Measurements from ENCODE around the gene C6. TPM values are rescaled to one million over a fixed set of nuclear protein-coding genes. Genes with fewer than 3 reads are reported as not detected.

The C6 gene
- total RNA-seq, 1 experiment from 2014 or later: not detected

DNA sequence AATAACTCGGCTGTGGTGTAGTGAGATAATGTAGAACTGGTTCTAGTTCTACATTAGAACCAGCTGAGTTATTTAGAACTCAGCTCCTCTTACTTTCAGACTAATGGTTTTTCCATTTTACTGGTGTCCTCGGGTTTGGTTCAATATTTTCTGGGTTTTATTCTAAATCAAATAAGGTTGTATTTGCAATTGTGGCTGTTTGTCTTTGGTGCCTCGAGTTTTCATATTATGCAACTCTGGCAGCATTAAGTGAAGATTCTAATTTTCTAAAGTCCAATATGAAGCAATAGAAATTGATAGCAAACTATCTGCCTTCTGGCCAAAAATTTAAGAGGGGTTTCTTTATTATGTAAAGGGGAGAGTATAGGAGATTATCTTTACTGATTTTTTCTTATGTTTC is 19.0 kb downstream of the C6 start:
- no peak for DNase-seq
- Histone ChIP-seq H2AFZ (no peak overlapping the region), H3K4me2 (no peak overlapping the region), H3K27ac (no peak overlapping the region), H3F3A (ENCODE audit: insufficient read depth, low read depth) (no peaks in the 10 kb centered on the region), H3K4me3 (no peak overlapping the region), H3K36me3 (ENCODE audit: low read depth) (no peaks in the 10 kb centered on the region), H3K27me3 (ENCODE audit: insufficient read depth, low read depth) (no peaks in the 10 kb centered on the region), H3K9me2 (ENCODE audit: insufficient read depth) (no peaks in the 10 kb centered on the region), H3K79me2 (ENCODE audit: low read depth) (no peaks in the 10 kb centered on the region), H3K9me3 (ENCODE audit: insufficient read depth, low read depth) (no peaks in the 10 kb centered on the region), H4K20me1 (ENCODE audit: insufficient read depth) (no peaks in the 10 kb centered on the region), H3K4me1 (replicated peaks; ENCODE audit: insufficient read depth) (no peaks in the 10 kb centered on the region)
- intact Hi-C loops (cut with micrococcal nuclease; ENCODE audit: unreplicated experiment): no loop called here
- TF ChIP-seq, protein P1, sequence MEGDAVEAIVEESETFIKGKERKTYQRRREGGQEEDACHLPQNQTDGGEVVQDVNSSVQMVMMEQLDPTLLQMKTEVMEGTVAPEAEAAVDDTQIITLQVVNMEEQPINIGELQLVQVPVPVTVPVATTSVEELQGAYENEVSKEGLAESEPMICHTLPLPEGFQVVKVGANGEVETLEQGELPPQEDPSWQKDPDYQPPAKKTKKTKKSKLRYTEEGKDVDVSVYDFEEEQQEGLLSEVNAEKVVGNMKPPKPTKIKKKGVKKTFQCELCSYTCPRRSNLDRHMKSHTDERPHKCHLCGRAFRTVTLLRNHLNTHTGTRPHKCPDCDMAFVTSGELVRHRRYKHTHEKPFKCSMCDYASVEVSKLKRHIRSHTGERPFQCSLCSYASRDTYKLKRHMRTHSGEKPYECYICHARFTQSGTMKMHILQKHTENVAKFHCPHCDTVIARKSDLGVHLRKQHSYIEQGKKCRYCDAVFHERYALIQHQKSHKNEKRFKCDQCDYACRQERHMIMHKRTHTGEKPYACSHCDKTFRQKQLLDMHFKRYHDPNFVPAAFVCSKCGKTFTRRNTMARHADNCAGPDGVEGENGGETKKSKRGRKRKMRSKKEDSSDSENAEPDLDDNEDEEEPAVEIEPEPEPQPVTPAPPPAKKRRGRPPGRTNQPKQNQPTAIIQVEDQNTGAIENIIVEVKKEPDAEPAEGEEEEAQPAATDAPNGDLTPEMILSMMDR (conservative IDR thresholded peaks at IDR 0.05): no peak
- TF ChIP-seq EZH2 (IDR thresholded peaks at IDR 0.05; ENCODE audit: low read depth): no peak
- POLR2A ChIA-PET (ENCODE audit: unreplicated experiment): no interaction called here
- no TSS peak for BruUV-seq (replicated peaks)
- CTCF ChIA-PET: no interaction called here

DNA sequence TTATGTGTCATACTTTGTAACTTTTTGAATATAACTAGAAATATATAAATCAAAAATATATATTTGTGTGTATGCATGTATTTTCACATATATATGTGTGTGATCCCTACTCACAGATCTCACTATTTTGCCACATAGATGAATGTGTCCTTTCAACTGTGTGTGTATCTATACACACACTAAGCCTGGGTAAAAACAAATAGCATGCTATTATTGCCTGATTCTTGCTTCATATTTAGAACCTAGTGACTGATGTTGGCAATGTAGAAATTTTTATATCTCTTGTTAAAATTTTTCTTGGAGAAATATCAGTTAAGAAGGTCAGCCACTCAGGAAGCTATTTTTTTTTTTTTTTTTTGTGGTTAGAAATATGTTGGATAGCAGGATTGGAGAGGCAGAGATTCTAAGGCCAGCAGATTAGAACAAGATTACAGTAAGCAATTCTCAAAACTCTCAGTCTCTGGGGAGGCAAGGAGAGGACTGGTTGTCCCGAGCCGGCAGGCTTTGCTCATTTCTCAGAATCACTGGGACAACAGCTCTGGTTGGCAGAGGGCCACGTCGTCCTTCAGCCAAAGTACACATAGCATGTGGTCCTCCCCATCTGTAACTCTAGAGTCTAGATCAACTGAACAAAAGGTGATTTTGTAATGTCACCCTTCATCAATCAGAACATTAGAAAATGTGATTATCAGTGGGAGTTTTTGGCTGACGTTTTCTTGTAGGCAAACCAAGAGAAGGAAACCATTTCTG is 19.7 kb downstream of the C6 start:
- H4K20me1 ChIP-seq (ENCODE audit: insufficient read depth): no peaks in the 10 kb centered on the region
- no peaks in the 10 kb centered on the region for H3K36me3 ChIP-seq (ENCODE audit: low read depth)
- CTCF ChIA-PET: no interaction called here
- no peaks in the 10 kb centered on the region for H3K79me2 ChIP-seq (ENCODE audit: low read depth)
- DNase-seq: peak in 1 of 2 experiments; percentile 17
- no peaks in the 10 kb centered on the region for H3K9me3 ChIP-seq (ENCODE audit: insufficient read depth, low read depth)
- H3K27me3 ChIP-seq (ENCODE audit: insufficient read depth, low read depth): no peaks in the 10 kb centered on the region
- POLR2A ChIA-PET (ENCODE audit: unreplicated experiment): no interaction called here
- intact Hi-C loops (cut with micrococcal nuclease; ENCODE audit: unreplicated experiment): no loop called here
- no peak overlapping the region for H3K27ac ChIP-seq
- no peaks in the 10 kb centered on the region; the same call in 1 of the 2 replicates for H3K9me2 ChIP-seq (ENCODE audit: insufficient read depth)
- TF ChIP-seq, protein P1 (conservative IDR thresholded peaks at IDR 0.05): no peak
- no peak for TF ChIP-seq EZH2 (IDR thresholded peaks at IDR 0.05; ENCODE audit: low read depth)
- no peak overlapping the region for H2AFZ ChIP-seq
- H3K4me2 ChIP-seq: no peak overlapping the region
- no peaks in the 10 kb centered on the region for H3F3A ChIP-seq (ENCODE audit: insufficient read depth, low read depth)
- no peaks in the 10 kb centered on the region for H3K4me1 ChIP-seq (replicated peaks; ENCODE audit: insufficient read depth)
- H3K4me3 ChIP-seq: no peak overlapping the region
- BruUV-seq (replicated peaks): no TSS peak

DNA sequence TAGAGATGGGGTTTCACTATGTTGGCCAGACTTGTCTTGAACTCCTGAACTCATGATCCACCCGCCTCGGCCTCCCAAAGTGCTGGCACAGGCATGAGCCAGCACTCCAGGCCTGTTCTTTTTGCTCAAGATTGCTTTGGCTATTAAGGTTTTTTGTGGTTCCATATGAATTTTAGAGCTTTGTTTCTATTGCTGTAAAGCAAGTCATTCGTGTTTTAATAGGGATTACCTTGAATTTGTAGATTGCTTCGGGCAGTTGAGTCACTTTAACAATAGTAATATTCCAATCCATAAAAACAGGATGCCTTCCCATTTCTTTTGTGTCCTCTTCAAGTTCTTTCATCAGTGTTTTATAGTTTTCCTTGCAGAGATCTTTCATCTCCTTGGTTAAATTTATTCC is 22.1 kb downstream of the C6 start:
- no peaks in the 10 kb centered on the region for H3K36me3 ChIP-seq (ENCODE audit: low read depth)
- no peaks in the 10 kb centered on the region for H3F3A ChIP-seq (ENCODE audit: insufficient read depth, low read depth)
- no peaks in the 10 kb centered on the region for H3K4me1 ChIP-seq (replicated peaks; ENCODE audit: insufficient read depth)
- H3K9me3 ChIP-seq (ENCODE audit: insufficient read depth, low read depth): no peaks in the 10 kb centered on the region
- POLR2A ChIA-PET (ENCODE audit: unreplicated experiment): no interaction called here
- no peak overlapping the region for H2AFZ ChIP-seq
- no peaks in the 10 kb centered on the region for H3K27me3 ChIP-seq (ENCODE audit: insufficient read depth, low read depth)
- CTCF ChIA-PET: no interaction called here
- intact Hi-C loops (cut with micrococcal nuclease; ENCODE audit: unreplicated experiment): no loop called here
- H3K4me2 ChIP-seq: no peak overlapping the region
- H3K27ac ChIP-seq: no peak overlapping the region
- no peak for TF ChIP-seq EZH2 (IDR thresholded peaks at IDR 0.05; ENCODE audit: low read depth)
- TF ChIP-seq, protein P1 (conservative IDR thresholded peaks at IDR 0.05): no peak
- no peak for DNase-seq
- H4K20me1 ChIP-seq (ENCODE audit: insufficient read depth): no peaks in the 10 kb centered on the region
- H3K9me2 ChIP-seq (ENCODE audit: insufficient read depth): no peaks in the 10 kb centered on the region; the same call in 1 of the 2 replicates
- no peaks in the 10 kb centered on the region for H3K79me2 ChIP-seq (ENCODE audit: low read depth)
- no TSS peak for BruUV-seq (replicated peaks)
- no peak overlapping the region for H3K4me3 ChIP-seq
